HepG2 (cell line): ENCODE measurements around the gene FLOT2. TPM values are rescaled to one million over a fixed set of nuclear protein-coding genes. Genes with fewer than 3 reads are reported as not detected.

ENCODE experiments used
- ATAC-seq: fragments of 200-7000 bp; cut with Tn5 transposase; 3 replicates; pipeline ENCODE4 v1.9.1; 2020; ENCODE audit warnings: mild to moderate bottlenecking, moderate library complexity
- BruUV-seq: library from RNA; stranded (reverse); fragments of 400-500 nt; replicated peaks from 2 replicates; lab custom pipeline; 2021; lab: Mats Ljungman, UMichigan
- CTCF ChIA-PET: fragments of 300-600 bp; formaldehyde crosslinking; extraction: SDS; loops from one replicate; lab custom pipeline; 2021; ENCODE audit warnings: low total read pairs, inconsistent platforms, low intra/inter-chr PET ratio; lab: Yijun Ruan, JAX
- POLR2A ChIA-PET: fragments of 350-600 bp; sonication (Branson Sonifier 250); formaldehyde crosslinking; loops from one replicate; lab custom pipeline; 2020; ENCODE audit warnings: antibody characterized with exemption, inconsistent platforms; lab: Yijun Ruan, JAX
- DNase-seq: peaks from one replicate; pipeline ENCODE4 v3.0.0-alpha.2; 2015; ENCODE audit warnings: low spot score
- FAIRE-seq: peaks from 3 replicates; lab custom pipeline; 2011; peaks lifted over from hg19 to GRCh38; lab: Jason Lieb, UNC
- H2AFZ ChIP-seq: one replicate; pipeline ENCODE4 v1.6.1; 2011; ENCODE audit warnings: low read length, inconsistent platforms
- H3K27ac ChIP-seq: fragments of 300-600 bp; 3 replicates; pipeline ENCODE4 v1.8.0; 2011; ENCODE audit warnings: mixed run types, mild to moderate bottlenecking, mixed read lengths, low read length, inconsistent platforms; ENCODE audit not compliant: insufficient read depth; ENCODE audit errors: extremely low read length
- H3K27me3 ChIP-seq, 2 experiments: fragments of 200-600 bp in 1 of 2; 2 replicates in 1 of 2; 3 replicates in 1 of 2; pipeline versions ENCODE4 v1.6.0 to v1.8.0; 2011; ENCODE audit warnings: low read length in 2 of 2, mild to moderate bottlenecking in 2 of 2, moderate library complexity in 2 of 2, inconsistent platforms in 1 of 2; ENCODE audit not compliant: insufficient read depth in 2 of 2, control insufficient read depth in 1 of 2
- H3K36me3 ChIP-seq, 2 experiments: fragments of 200-600 bp in 1 of 2; replicated peaks in 1 of 2; 2 replicates in 1 of 2; 3 replicates in 1 of 2; pipeline versions ENCODE4 v1.5.1 to v1.8.0; 2011; ENCODE audit warnings: low read length in 2 of 2, inconsistent platforms in 1 of 2; ENCODE audit not compliant: insufficient read depth in 2 of 2, control insufficient read depth in 1 of 2
- H3K4me1 ChIP-seq: 2 replicates; pipeline ENCODE4 v1.5.1; 2012; ENCODE audit warnings: low read length, inconsistent platforms; ENCODE audit not compliant: insufficient read depth
- H3K4me2 ChIP-seq: 2 replicates; pipeline ENCODE4 v1.6.0; 2011; ENCODE audit warnings: low read depth, low read length, inconsistent platforms
- H3K4me3 ChIP-seq, 3 experiments: fragments of 200-600 bp in 1 of 3; sonication (generic), shearing (Covaris generic) in 1 of 3; replicated peaks in 1 of 3; 2 replicates each; pipeline ENCODE4 v1.5.1; 2011 to 2016; ENCODE audit warnings: low read length in 3 of 3, inconsistent platforms in 2 of 3, low read depth in 2 of 3, mild to moderate bottlenecking in 2 of 3, control low read depth in 1 of 3, mixed read lengths in 1 of 3; ENCODE audit not compliant: insufficient read depth in 1 of 3
- H3K79me2 ChIP-seq: one replicate; pipeline ENCODE4 v1.6.1; 2011; ENCODE audit warnings: low read length, inconsistent platforms; ENCODE audit not compliant: insufficient read depth
- H3K9ac ChIP-seq: 2 replicates; pipeline ENCODE4 v1.6.0; 2011; ENCODE audit warnings: mild to moderate bottlenecking, low read depth, low read length, inconsistent platforms; ENCODE audit not compliant: insufficient read depth
- H3K9me3 ChIP-seq: 2 replicates; pipeline ENCODE4 v1.5.1; 2012; ENCODE audit warnings: mild to moderate bottlenecking, low read length
- H4K20me1 ChIP-seq: 2 replicates; pipeline ENCODE4 v1.6.0; 2011; ENCODE audit warnings: inconsistent platforms, mild to moderate bottlenecking, low read length, moderate library complexity; ENCODE audit not compliant: insufficient read depth
- ARNTL ChIP-seq: sonication (generic); formaldehyde crosslinking; IDR thresholded peaks from 2 replicates; pipeline ENCODE4 v1.4.0; 2020; ENCODE audit warnings: mild to moderate bottlenecking, missing genetic modification reagents
- BHLHE40 ChIP-seq: IDR thresholded peaks from 2 replicates; pipeline ENCODE4 v1.6.1; 2011; ENCODE audit warnings: low read length, improper control_type of control experiment
- EP300 ChIP-seq, 3 experiments: sonication (generic) in 1 of 3; formaldehyde crosslinking in 1 of 3; IDR thresholded peaks; 2 replicates each; pipeline versions ENCODE4 v1.5.1 to v1.6.1; 2011 to 2020; ENCODE audit warnings: low read depth in 2 of 3, low read length in 2 of 3, borderline replicate concordance in 1 of 3, improper control_type of control experiment in 1 of 3, mild to moderate bottlenecking in 1 of 3, missing genetic modification reagents in 1 of 3, moderate library complexity in 1 of 3
- KAT8 ChIP-seq: IDR thresholded peaks from 2 replicates; pipeline ENCODE4 v1.6.1; 2016; ENCODE audit warnings: missing genetic modification reagents, missing compliant biosample characterization
- KDM1A ChIP-seq: IDR thresholded peaks from 2 replicates; pipeline ENCODE4 v1.6.1; 2016; ENCODE audit warnings: missing compliant biosample characterization
- KDM2A ChIP-seq: sonication (generic); formaldehyde crosslinking; IDR thresholded peaks from 2 replicates; pipeline ENCODE4 v1.4.0; 2020; ENCODE audit warnings: low read depth, missing genetic modification reagents, borderline replicate concordance
- MLLT10 ChIP-seq: sonication (generic); formaldehyde crosslinking; IDR thresholded peaks from 2 replicates; pipeline ENCODE4 v1.4.0; 2020; ENCODE audit warnings: missing genetic modification reagents
- SYNCRIP ChIP-seq: fragments of 200-400 bp; formaldehyde crosslinking; IDR thresholded peaks from 2 replicates; pipeline ENCODE4 v1.6.1; 2018; ENCODE audit warnings: mild to moderate bottlenecking, low read depth, low read length; ENCODE audit not compliant: insufficient read depth
- ZFP36 ChIP-seq: fragments of 150-350 bp; IDR thresholded peaks from 2 replicates; pipeline ENCODE4 v1.6.1; 2018; ENCODE audit warnings: borderline replicate concordance, low read length, low read depth; ENCODE audit not compliant: partially characterized antibody
- ZMAT3 ChIP-seq: sonication (generic); formaldehyde crosslinking; conservative IDR thresholded peaks from 2 replicates; pipeline ENCODE4 v1.7.0; 2021; ENCODE audit warnings: missing genetic modification reagents
- ZMYM3 ChIP-seq: sonication (generic); formaldehyde crosslinking; IDR thresholded peaks from 2 replicates; pipeline ENCODE4 v1.5.1; 2020; ENCODE audit warnings: mild to moderate bottlenecking, missing genetic modification reagents
- ZNF230 ChIP-seq: sonication (generic); formaldehyde crosslinking; IDR thresholded peaks from 2 replicates; pipeline ENCODE4 v1.4.0; 2020; ENCODE audit warnings: mild to moderate bottlenecking, missing genetic modification reagents
- ZNF501 ChIP-seq: sonication (generic); formaldehyde crosslinking; IDR thresholded peaks from 2 replicates; pipeline ENCODE4 v1.5.1; 2020; ENCODE audit warnings: mild to moderate bottlenecking, moderate library complexity, missing genetic modification reagents
- ZNF766 ChIP-seq: sonication (generic); formaldehyde crosslinking; IDR thresholded peaks from 2 replicates; pipeline ENCODE4 v1.5.0; 2020; ENCODE audit warnings: missing genetic modification reagents, borderline replicate concordance
- WGBS: methylation state at CpG from one replicate; pipeline ENCODE4 v1.1.6; 2017; ENCODE audit warnings: low lambda C conversion rate; 5-methylcytosine and 5-hydroxymethylcytosine counted together
- in situ Hi-C: cut with HindIII; loops from 2 replicates; pipeline ENCODE4 v1.10.0; 2017; ENCODE audit warnings: low pct_unique_long_range_greater_than_20kb; ENCODE audit not compliant: extremely low pct_ligation_motif_present
- intact Hi-C: fragments of 100-400 bp; cut with micrococcal nuclease; formaldehyde crosslinking; loops from one replicate; pipeline ENCODE4 v1.10.0; 2022; ENCODE audit not compliant: unreplicated experiment
- polyA plus RNA-seq, 8 experiments: library from polyadenylated mRNA; depleted of rRNA in 3 of 8; stranded (reverse) in 7 of 8; unstranded in 1 of 8; fragments of >200 nt; fragmentation: Illumina TruSeq in 4 of 8; extraction: Trizol in 4 of 8; gene quantifications; 2 replicates each; pipeline versions ENCODE4 v1.2.1 to v1.2.3, GENCODE V29; 2011 to 2016; ENCODE audit warnings: low read depth in 4 of 8, missing spikeins in 1 of 8, mixed read lengths in 1 of 8; ENCODE audit not compliant: insufficient read depth in 1 of 8
- total RNA-seq, 5 experiments: library from RNA; depleted of rRNA; stranded (reverse); fragments of >200 nt; fragmentation: Illumina TruSeq; extraction: Trizol; gene quantifications; 2 replicates each; pipeline ENCODE4 v1.2.3, GENCODE V29; 2016; ENCODE audit warnings: low read depth in 1 of 5

Gene FLOT2
- total and polyA plus RNA-seq, 2 of the 13 experiments (the other 11 are each of a cell fraction or from before 2014, with no cell fraction given) = 54.3 to 54.5 TPM

DNA sequence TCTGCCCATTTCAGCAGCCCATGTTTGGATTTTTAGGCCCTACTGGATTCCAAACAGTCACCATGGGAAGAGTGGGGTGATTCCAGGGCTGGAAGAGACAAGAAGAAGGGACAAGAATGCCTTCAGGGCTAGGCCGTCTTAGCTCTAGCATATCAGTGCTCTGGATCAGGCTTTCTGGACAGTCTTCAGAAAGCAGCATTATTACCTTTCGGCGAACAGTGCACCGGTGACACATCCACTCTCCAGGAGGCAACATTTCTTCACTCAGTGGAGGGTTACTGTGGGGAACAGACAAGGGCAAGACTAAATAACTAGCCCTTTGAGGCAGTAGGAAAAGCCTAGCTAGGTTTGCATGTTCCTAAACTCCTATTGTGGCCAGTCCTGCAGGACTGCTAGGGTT is 29.3 kb upstream of the FLOT2 start:
- Histone ChIP-seq H2AFZ (no peak overlapping the region), H3K27me3 (no peaks in the 10 kb centered on the region), H3K4me1 (no peaks in the 10 kb centered on the region), H3K27ac (no peak overlapping the region), H3K79me2 (peaks cover 47% of the 10 kb centered on the region), H3K4me3 (no peak overlapping the region), H3K9ac (no peak overlapping the region), H3K36me3 (peaks cover 19 to 58% of the 10 kb centered on the region in 2 experiments), H3K4me2 (no peak overlapping the region), H3K9me3 (no peaks in the 10 kb centered on the region), H4K20me1 (peaks cover 8% of the 10 kb centered on the region; the same call in 1 of the 2 replicates)
- TF ChIP-seq KDM2A (CRISPR knock-in tag) (no peak), EP300 (IDR thresholded peaks at IDR 0.05; ENCODE audit: low read depth in 2 of 2, low read length in 2 of 2) (no peak), EP300 (CRISPR knock-in tag; IDR thresholded peaks at IDR 0.05; ENCODE audit: borderline replicate concordance) (no peak), ZNF230 (CRISPR knock-in tag) (no peak), ZMAT3 (CRISPR knock-in tag) (no peak), KAT8 (CRISPR knock-in tag) (no peak)
- DNase-seq (no peak), ATAC-seq (no peak), FAIRE-seq (no peak)
- in situ Hi-C loops (no loop called here), intact Hi-C loops (loop anchor here (10.0 kb wide), 1 partner anchor 1842 kb away; no protein-coding TSS in a partner anchor)
- ChIA-PET CTCF (no interaction called here), POLR2A (no interaction called here)
- 98% methylated on average over 4 of the region's 4 CpGs for WGBS
- no TSS peak for BruUV-seq

DNA sequence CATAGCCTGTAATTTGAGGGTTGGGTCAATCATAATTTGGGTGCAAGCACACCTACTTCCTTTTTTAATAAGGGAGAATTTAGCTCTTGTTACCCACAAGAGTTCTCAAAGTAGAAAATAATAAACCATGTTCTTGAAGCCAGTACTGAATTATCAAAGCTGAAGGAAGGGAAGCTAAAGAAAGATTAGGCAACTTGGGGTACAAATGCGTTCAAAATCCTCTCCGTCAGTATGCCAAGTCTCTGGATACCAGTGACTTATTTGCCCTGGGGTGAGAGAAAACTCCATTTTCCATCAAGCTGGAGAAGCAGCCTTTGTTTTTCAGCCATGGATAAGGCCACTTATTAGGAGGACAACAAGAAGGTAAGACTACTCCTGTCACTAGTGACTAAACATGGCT is 28.8 kb upstream of the FLOT2 start:
- no peak overlapping the region for H2AFZ ChIP-seq
- no peak for TF ChIP-seq ZFP36
- no peak for TF ChIP-seq ZMYM3 (CRISPR knock-in tag)
- TF ChIP-seq ZNF501 (CRISPR knock-in tag) = no peak
- no peak for TF ChIP-seq ARNTL (CRISPR knock-in tag)
- TF ChIP-seq KDM1A (CRISPR knock-in tag) = no peak
- no peak for TF ChIP-seq SYNCRIP
- TF ChIP-seq MLLT10 (CRISPR knock-in tag) = no peak
- no peak for TF ChIP-seq ZNF766 (CRISPR knock-in tag)
- TF ChIP-seq BHLHE40 = no peak
- TF ChIP-seq, all 625 proteins: peak for 0
- ATAC-seq (no peak), DNase-seq (no peak), FAIRE-seq (no peak)
- H3K36me3 ChIP-seq = peaks cover 22 to 62% of the 10 kb centered on the region in 2 experiments
- peaks cover 7% of the 10 kb centered on the region; the same call in 1 of the 2 replicates for H4K20me1 ChIP-seq
- no TSS peak for BruUV-seq
- no peak overlapping the region for H3K4me3 ChIP-seq
- ChIA-PET POLR2A (no interaction called here), CTCF (no interaction called here)
- intact Hi-C loops = loop anchor here (10.0 kb wide), 1 partner anchor 1842 kb away; no protein-coding TSS in a partner anchor
- WGBS = 97% methylated on average over 2 of the region's 2 CpGs
- H3K79me2 ChIP-seq = peaks cover 45% of the 10 kb centered on the region
- H3K4me1 ChIP-seq = no peaks in the 10 kb centered on the region
- H3K27ac ChIP-seq = no peak overlapping the region
- no peaks in the 10 kb centered on the region for H3K9me3 ChIP-seq
- no peak overlapping the region for H3K9ac ChIP-seq
- H3K27me3 ChIP-seq = no peaks in the 10 kb centered on the region
- no peak overlapping the region for H3K4me2 ChIP-seq
- in situ Hi-C loops = no loop called here
